Kidney epithelial cell (primary cell): ENCODE data around the gene GNAZ. TPM values are rescaled to one million over a fixed set of nuclear protein-coding genes. Genes with fewer than 3 reads are reported as not detected.

ENCODE experiments used
- DNase-seq: peaks from one replicate; pipeline ENCODE4 v3.0.0-alpha.2; 2010; ENCODE audit warnings: low read depth
- H3K27me3 ChIP-seq: 2 replicates; pipeline ENCODE4 v1.6.0; 2011; ENCODE audit warnings: low read length; ENCODE audit not compliant: control insufficient read depth, insufficient read depth
- H3K36me3 ChIP-seq: 2 replicates; pipeline ENCODE4 v1.5.1; 2011; ENCODE audit warnings: low read length; ENCODE audit not compliant: control insufficient read depth, insufficient read depth
- H3K4me3 ChIP-seq: 2 replicates; pipeline ENCODE4 v1.5.1; 2011; ENCODE audit warnings: low read depth, mild to moderate bottlenecking, control low read depth, low read length
- CTCF ChIP-seq: IDR thresholded peaks from 2 replicates; pipeline ENCODE4 v1.5.1; 2011; ENCODE audit warnings: mild to moderate bottlenecking, moderate library complexity, low read length, control low read depth, inconsistent platforms; ENCODE audit not compliant: insufficient read depth, poor library complexity, severe bottlenecking
- total RNA-seq: library from RNA; depleted of rRNA; stranded (reverse); fragments of >200 nt; gene quantifications from 2 replicates; pipeline ENCODE4 v1.2.3, GENCODE V29; 2015

GNAZ gene
- total RNA-seq, 1 donor from 2014 or later, result 9.2 TPM

DNA sequence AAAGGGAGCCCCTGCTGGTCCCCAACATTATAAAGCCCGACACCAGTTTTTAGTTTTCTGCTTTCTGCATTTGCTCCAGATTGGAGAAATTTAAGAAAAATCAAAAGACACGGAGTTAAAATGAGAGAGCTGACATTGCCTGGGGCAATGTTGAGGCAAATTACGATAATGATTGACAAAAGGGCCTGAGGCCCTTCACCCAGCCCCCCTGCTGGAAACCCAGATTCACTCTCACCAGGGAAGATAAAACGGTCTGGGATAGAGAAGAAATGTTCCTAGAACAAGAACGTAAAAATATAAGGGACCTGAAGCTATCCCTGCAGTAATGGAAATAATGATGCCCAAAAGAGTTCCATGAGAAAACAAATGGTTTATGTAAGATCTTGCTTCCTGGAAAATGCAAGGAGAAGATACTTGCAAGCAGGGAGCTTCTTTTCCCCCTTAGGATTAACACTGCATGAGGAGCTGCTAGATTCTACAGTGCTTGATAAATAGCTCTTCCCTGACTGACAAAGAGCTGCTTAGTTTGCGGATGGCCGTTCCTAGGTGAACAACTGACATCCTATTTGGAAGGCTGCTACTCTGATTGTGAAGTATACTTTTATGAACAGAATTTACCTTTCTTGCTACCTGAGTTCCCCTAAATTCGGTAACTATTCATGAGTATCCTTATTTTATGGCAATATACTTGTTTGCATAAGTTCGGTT, 40.6 kb upstream of the GNAZ start:
- Histone ChIP-seq H3K4me3 (no peak overlapping the region), H3K36me3 (no peaks in the 10 kb centered on the region), H3K27me3 (no peaks in the 10 kb centered on the region)
- DNase-seq, result no peak
- TF ChIP-seq CTCF, result no peak

- Histone ChIP-seq H3K27me3 (no peaks in the 10 kb centered on the region), H3K36me3 (no peaks in the 10 kb centered on the region), H3K4me3 (no peak overlapping the region)
- no peak for TF ChIP-seq CTCF
- no peak for DNase-seq
Measured at GRCh38 chr22:23031381-23031780, 38.9 kb upstream of the GNAZ start.

GRCh38 chr22:23031786-23032185, 38.5 kb upstream of the GNAZ start:
- H3K36me3 ChIP-seq, result no peaks in the 10 kb centered on the region
- no peak overlapping the region for H3K4me3 ChIP-seq
- H3K27me3 ChIP-seq, result no peaks in the 10 kb centered on the region
- no peak for DNase-seq
- TF ChIP-seq CTCF, result no peak

DNA sequence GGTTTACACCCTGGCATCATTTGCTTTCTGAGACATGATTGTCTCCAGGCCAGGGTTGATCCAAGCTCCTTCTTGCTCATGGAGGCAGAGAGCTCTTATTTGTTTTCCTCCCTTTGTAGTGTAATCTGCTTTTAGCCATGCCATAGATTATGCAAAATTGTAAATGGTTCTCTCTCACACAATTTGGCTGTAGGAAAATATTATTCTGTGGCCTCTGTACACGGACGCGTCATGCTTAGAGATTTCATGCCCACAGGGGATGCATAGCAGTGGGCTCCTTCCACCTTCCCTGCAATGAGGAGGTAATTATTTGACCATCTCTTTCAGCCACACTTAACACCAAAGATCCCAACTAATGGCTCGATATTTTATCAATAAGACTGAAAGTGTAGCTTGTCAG, 37.7 kb upstream of the GNAZ start:
- Histone ChIP-seq H3K27me3 (no peaks in the 10 kb centered on the region), H3K36me3 (no peaks in the 10 kb centered on the region), H3K4me3 (no peak overlapping the region)
- no peak for TF ChIP-seq CTCF
- no peak for DNase-seq

DNA sequence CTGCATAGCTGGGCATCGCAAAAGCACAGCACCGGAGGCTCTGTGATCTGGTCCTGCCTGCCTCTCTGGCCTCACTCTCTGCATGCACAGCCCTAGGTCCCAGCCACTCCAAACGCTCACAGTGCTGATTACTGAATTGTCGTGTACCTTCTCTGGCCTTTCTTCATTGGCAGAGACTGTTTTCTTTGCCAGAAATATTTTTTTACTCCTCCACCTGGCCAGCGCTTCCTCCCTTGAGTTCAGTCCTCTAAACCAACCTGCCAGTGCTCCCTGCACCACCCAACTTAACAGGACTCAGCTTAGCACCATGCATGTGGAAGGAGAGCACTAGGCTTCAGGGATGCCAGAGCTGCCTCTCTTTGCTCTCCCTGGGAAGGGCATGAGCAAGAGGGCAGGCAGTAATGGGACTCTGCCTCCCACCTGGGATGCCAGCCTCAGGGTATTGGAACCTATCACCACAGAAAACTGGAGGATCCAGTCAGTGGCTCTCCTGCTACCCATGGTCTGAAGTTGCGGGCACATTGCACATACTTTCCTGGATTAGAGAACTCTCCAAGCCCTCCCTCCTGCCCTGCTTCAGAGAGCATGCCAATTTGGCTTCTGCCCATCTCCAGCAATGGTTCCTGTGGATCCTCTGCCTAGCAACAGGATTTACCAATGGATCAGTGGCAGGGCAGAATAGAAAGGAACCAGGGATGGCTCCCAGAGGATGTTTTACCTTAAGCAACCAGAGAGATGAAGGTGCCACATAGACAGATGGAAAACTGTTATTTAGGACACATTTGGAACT, 37.0 kb upstream of the GNAZ start:
- no peak for TF ChIP-seq CTCF
- DNase-seq, result no peak
- Histone ChIP-seq H3K36me3 (no peaks in the 10 kb centered on the region), H3K27me3 (no peaks in the 10 kb centered on the region), H3K4me3 (no peak overlapping the region)
